Neural progenitor cell (in vitro differentiated cells): ENCODE data around the gene GTF2F2. TPM values are rescaled to one million over a fixed set of nuclear protein-coding genes. Genes with fewer than 3 reads are reported as not detected.
"Not testable (repeated sequence)": the region's sequence is repeated elsewhere in the genome, so short reads cannot be mapped to it uniquely, and the experiment has no call there.

Experiments
- DNase-seq: peaks from one replicate; pipeline ENCODE4 v3.0.0-alpha.2; 2016; ENCODE audit warnings: low spot score
- H2AFZ ChIP-seq: fragments of 200-600 bp; sonication (generic); replicated peaks from 2 replicates; pipeline ENCODE4 v1.6.1; 2016; ENCODE audit warnings: antibody characterized with exemption
- H3F3A ChIP-seq: fragments of 200-600 bp; sonication (generic); 2 replicates; pipeline ENCODE4 v1.6.1; 2016; ENCODE audit warnings: antibody characterized with exemption, low read depth
- H3K27ac ChIP-seq: fragments of 200-600 bp; sonication (generic); 2 replicates; pipeline ENCODE4 v1.5.1; 2016; ENCODE audit warnings: mild to moderate bottlenecking
- H3K27me3 ChIP-seq: fragments of 200-600 bp; sonication (generic); 2 replicates; pipeline ENCODE4 v1.6.1; 2016; ENCODE audit warnings: mild to moderate bottlenecking, moderate library complexity
- H3K36me3 ChIP-seq: fragments of 200-600 bp; sonication (generic); 2 replicates; pipeline ENCODE4 v1.5.1; 2016
- H3K4me1 ChIP-seq: fragments of 200-600 bp; sonication (generic); 2 replicates; pipeline ENCODE4 v1.6.1; 2016; ENCODE audit warnings: mixed run types
- H3K4me2 ChIP-seq: fragments of 200-600 bp; sonication (generic); 2 replicates; pipeline ENCODE4 v1.6.1; 2016
- H3K4me3 ChIP-seq: fragments of 200-600 bp; sonication (generic); 2 replicates; pipeline ENCODE4 v1.5.1; 2016
- H3K79me2 ChIP-seq: fragments of 200-600 bp; sonication (generic); 2 replicates; pipeline ENCODE4 v1.6.1; 2016; ENCODE audit warnings: low read depth
- H3K9ac ChIP-seq: fragments of 200-600 bp; sonication (generic); 2 replicates; pipeline ENCODE4 v1.6.1; 2016
- H3K9me3 ChIP-seq: fragments of 200-600 bp; sonication (generic); 2 replicates; pipeline ENCODE4 v1.5.1; 2016; ENCODE audit warnings: low read depth
- H4K20me1 ChIP-seq: fragments of 200-600 bp; sonication (generic); 2 replicates; pipeline ENCODE4 v1.6.1; 2016; ENCODE audit warnings: low read depth
- H3K27ac Mint-ChIP-seq: 3 replicates; pipeline ENCODE4 v1.8.0; 2021; ENCODE audit warnings: mixed read lengths
- H3K27me3 Mint-ChIP-seq: 2 replicates; pipeline ENCODE4 v1.8.0; 2022; ENCODE audit warnings: low read depth, mild to moderate bottlenecking, inconsistent platforms, moderate library complexity, mixed read lengths; ENCODE audit not compliant: insufficient read depth
- H3K36me3 Mint-ChIP-seq: 3 replicates; pipeline ENCODE4 v1.8.0; 2021; ENCODE audit warnings: mixed read lengths
- H3K4me1 Mint-ChIP-seq: 3 replicates; pipeline ENCODE4 v1.8.0; 2021; ENCODE audit warnings: mixed read lengths
- H3K4me3 Mint-ChIP-seq: 3 replicates; pipeline ENCODE4 v1.8.0; 2021; ENCODE audit warnings: mild to moderate bottlenecking, moderate library complexity, mixed read lengths
- H3K9me3 Mint-ChIP-seq: 3 replicates; pipeline ENCODE4 v1.8.0; 2020; ENCODE audit warnings: mixed read lengths
- EZH2 ChIP-seq: fragments of 200-600 bp; sonication (generic); IDR thresholded peaks from 2 replicates; pipeline ENCODE4 v1.6.1; 2017; ENCODE audit warnings: antibody characterized with exemption, mild to moderate bottlenecking, moderate library complexity
- EZH2phosphoT487 ChIP-seq: fragments of 200-600 bp; sonication (generic); IDR thresholded peaks from 2 replicates; pipeline ENCODE4 v1.6.1; 2017; ENCODE audit warnings: antibody characterized with exemption
- total RNA-seq: library from RNA; depleted of rRNA; stranded (reverse); fragments of >200 nt; gene quantifications from 2 replicates; pipeline ENCODE4 v1.2.3, GENCODE V29; 2015; ENCODE audit warnings: low replicate concordance
- TF ChIP-seq, protein P1 (sequence below): fragments of 200-600 bp; sonication (generic); IDR thresholded peaks from 2 replicates; pipeline ENCODE4 v1.5.1; 2017; ENCODE audit warnings: antibody characterized with exemption, mild to moderate bottlenecking

Gene GTF2F2
- total RNA-seq, 1 donor from 2014 or later: 54.1 TPM

DNA sequence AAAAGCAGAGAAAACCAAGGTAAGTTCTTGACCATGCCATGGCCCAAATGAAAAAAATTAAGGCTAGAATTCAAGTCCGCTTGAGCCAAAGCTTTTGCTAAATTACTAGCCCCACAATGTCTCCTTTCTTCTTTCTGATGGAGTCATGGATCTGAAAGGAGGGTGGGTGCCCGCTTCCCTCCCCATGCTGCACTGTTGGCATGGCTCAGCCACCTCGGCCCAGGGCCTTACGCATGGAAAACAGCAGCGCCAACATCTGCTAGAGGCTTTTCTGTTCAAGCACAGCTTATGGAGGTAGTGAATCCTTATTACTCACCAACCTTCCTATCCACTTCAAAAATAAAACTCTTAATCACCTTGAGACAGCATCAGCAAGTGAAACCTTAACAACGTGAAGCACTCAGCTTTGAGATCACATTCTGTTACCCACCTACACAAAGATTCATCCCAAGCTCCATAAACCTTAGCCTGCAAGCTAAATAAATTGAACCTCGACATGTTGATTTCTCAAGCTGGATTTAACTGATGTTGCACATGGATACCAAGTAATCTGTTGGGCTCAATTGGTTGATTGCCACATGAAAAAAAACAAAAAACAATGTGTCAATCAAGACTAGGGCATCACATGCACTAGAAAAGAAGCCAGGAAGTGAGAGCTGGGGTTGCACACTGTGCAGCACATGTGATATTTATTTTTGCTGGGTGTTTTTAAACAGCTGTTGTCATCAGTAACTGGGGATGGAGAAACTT, 177.3 kb downstream of the GTF2F2 start:
- Histone ChIP-seq H4K20me1 (no peaks in the 10 kb centered on the region), H3K27ac (no peak overlapping the region), H3K9ac (no peak overlapping the region), H3K79me2 (no peaks in the 10 kb centered on the region), H3K36me3 (no peaks in the 10 kb centered on the region), H2AFZ (no peak overlapping the region), H3F3A (peaks cover 3% of the 10 kb centered on the region), H3K4me1 (no peaks in the 10 kb centered on the region), H3K27me3 (no peaks in the 10 kb centered on the region), H3K4me2 (no peak overlapping the region), H3K4me3 (no peak overlapping the region), H3K9me3 (no peaks in the 10 kb centered on the region)
- H3K27ac Mint-ChIP-seq: no peak overlapping the region
- no peak for DNase-seq
- H3K36me3 Mint-ChIP-seq: peaks cover 2% of the 10 kb centered on the region
- H3K9me3 Mint-ChIP-seq: no peaks in the 10 kb centered on the region
- no peak overlapping the region for H3K4me3 Mint-ChIP-seq
- TF ChIP-seq, protein P1, sequence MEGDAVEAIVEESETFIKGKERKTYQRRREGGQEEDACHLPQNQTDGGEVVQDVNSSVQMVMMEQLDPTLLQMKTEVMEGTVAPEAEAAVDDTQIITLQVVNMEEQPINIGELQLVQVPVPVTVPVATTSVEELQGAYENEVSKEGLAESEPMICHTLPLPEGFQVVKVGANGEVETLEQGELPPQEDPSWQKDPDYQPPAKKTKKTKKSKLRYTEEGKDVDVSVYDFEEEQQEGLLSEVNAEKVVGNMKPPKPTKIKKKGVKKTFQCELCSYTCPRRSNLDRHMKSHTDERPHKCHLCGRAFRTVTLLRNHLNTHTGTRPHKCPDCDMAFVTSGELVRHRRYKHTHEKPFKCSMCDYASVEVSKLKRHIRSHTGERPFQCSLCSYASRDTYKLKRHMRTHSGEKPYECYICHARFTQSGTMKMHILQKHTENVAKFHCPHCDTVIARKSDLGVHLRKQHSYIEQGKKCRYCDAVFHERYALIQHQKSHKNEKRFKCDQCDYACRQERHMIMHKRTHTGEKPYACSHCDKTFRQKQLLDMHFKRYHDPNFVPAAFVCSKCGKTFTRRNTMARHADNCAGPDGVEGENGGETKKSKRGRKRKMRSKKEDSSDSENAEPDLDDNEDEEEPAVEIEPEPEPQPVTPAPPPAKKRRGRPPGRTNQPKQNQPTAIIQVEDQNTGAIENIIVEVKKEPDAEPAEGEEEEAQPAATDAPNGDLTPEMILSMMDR: no peak
- no peak for TF ChIP-seq EZH2phosphoT487
- no peak for TF ChIP-seq EZH2
- H3K27me3 Mint-ChIP-seq: peaks cover 9% of the 10 kb centered on the region
- H3K4me1 Mint-ChIP-seq: peaks cover 3% of the 10 kb centered on the region

DNA sequence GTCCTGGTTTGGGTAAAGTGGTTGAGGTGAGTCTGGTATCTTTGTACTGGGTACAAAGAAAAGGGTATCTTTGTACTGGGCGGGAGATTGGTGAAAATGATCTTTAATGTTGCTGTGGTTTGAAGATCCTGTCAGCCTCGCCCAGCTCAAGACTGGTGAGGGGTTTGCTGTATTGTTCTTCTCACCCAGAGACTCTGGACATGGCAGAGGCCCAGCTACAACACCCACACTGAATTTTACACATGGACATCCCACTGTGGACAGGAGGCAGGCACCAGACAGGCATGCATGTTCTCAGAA, 177.8 kb downstream of the GTF2F2 start:
- Histone ChIP-seq H3K9ac (no peak overlapping the region), H3K27ac (no peak overlapping the region), H3K4me2 (no peak overlapping the region), H3K36me3 (no peaks in the 10 kb centered on the region), H3K9me3 (no peaks in the 10 kb centered on the region), H3K79me2 (no peaks in the 10 kb centered on the region), H3K4me1 (no peaks in the 10 kb centered on the region), H3F3A (peaks cover 3% of the 10 kb centered on the region), H3K4me3 (no peak overlapping the region), H2AFZ (no peak overlapping the region), H3K27me3 (no peaks in the 10 kb centered on the region), H4K20me1 (no peaks in the 10 kb centered on the region)
- DNase-seq: no peak
- Mint-ChIP-seq H3K9me3 (no peaks in the 10 kb centered on the region), H3K27me3 (peaks cover 9% of the 10 kb centered on the region), H3K4me3 (no peak overlapping the region), H3K4me1 (peaks cover 6% of the 10 kb centered on the region), H3K27ac (no peak overlapping the region), H3K36me3 (peaks cover 2% of the 10 kb centered on the region)
- no peak for TF ChIP-seq EZH2
- TF ChIP-seq EZH2phosphoT487: no peak
- TF ChIP-seq, protein P1: no peak

DNA sequence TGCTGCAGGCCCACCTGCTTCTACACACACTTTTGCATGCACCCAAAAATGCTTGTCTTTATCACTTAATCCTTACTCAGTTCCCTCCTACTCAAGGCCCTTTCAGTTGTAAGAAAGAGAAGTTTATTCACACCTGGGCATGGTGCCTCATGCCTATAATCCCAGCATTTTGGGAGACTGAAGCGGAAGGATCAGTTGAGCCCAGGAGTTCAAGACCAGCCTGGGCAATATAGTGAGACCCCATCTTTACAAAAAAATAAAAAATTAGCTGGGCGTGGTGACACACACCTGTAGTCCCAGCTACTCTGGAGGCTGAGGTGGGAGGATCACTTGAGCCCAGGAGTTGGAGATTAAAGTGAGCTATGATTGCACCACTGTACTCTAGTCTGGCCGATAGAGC, 178.2 kb downstream of the GTF2F2 start:
- not testable (repeated sequence) for H3K36me3 Mint-ChIP-seq, H3K9ac ChIP-seq, H2AFZ ChIP-seq, H3K4me1 ChIP-seq, DNase-seq, H3K4me3 Mint-ChIP-seq, H3K27ac Mint-ChIP-seq, H3K9me3 Mint-ChIP-seq, H3K4me3 ChIP-seq, H3K9me3 ChIP-seq, H3K36me3 ChIP-seq, H3K4me1 Mint-ChIP-seq, H3K27me3 Mint-ChIP-seq, H4K20me1 ChIP-seq, H3F3A ChIP-seq, H3K4me2 ChIP-seq, H3K79me2 ChIP-seq, H3K27me3 ChIP-seq, H3K27ac ChIP-seq

DNA sequence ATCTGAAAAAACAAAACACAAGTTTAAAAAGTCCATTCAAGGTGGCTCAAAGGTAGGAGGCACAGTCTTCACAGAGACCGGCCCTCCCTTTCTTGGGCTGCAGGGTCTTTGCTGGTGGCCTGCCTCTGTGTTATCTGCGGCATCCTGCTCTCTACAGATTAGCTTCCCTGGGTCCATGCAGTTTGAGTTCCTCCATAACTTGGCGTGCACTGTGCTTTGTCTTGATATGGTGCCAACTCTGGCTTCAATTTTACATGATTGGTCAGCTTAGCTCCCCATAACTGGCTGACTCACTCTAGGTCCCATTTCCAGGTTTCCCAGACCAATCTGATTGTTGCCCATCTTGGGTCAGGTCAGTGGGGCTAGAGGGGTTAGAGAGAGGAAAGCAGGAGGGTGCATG, 178.9 kb downstream of the GTF2F2 start:
- H3K9me3 Mint-ChIP-seq: no peaks in the 10 kb centered on the region
- Histone ChIP-seq H3K27me3 (no peaks in the 10 kb centered on the region), H3K4me2 (no peak overlapping the region), H4K20me1 (no peaks in the 10 kb centered on the region), H3K9ac (no peak overlapping the region), H3K9me3 (no peaks in the 10 kb centered on the region), H3K27ac (no peak overlapping the region), H3F3A (peaks cover 3% of the 10 kb centered on the region), H3K4me1 (no peaks in the 10 kb centered on the region), H2AFZ (no peak overlapping the region), H3K4me3 (no peak overlapping the region), H3K36me3 (no peaks in the 10 kb centered on the region), H3K79me2 (no peaks in the 10 kb centered on the region)
- peaks cover 2% of the 10 kb centered on the region for H3K36me3 Mint-ChIP-seq
- H3K4me3 Mint-ChIP-seq: peak overlapping the region; percentile 21
- no peak for DNase-seq
- H3K27ac Mint-ChIP-seq: no peak overlapping the region
- TF ChIP-seq, protein P1: no peak
- TF ChIP-seq EZH2 (no peak), EZH2phosphoT487 (no peak)
- peaks cover 6% of the 10 kb centered on the region for H3K4me1 Mint-ChIP-seq
- peaks cover 9% of the 10 kb centered on the region for H3K27me3 Mint-ChIP-seq
